Measurements from ENCODE around the gene SORCS2. TPM values are rescaled to one million over a fixed set of nuclear protein-coding genes. Genes with fewer than 3 reads are reported as not detected.

SORCS2 gene
- total RNA-seq, 1 donor from 2014 or later, result 7.1 TPM

DNA sequence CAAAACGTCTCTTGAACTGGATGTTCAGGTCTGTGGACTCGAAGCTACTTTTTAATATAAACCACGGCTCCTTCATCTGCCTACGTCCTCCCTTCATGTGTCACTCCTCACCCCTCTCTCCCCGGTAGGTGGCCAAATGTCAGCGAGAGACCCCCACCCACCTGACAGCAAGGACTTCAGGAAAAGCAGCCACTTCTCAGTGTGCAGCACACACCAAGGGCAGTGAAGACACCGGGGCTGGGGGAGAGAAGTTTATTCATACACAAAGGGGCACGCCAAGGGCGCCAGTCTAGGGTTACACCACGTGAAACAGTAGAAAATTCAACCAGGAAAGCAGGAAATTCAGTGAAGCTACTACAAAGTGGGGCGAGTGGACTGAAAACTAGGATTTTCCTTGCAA, 566.1 kb downstream of the SORCS2 start:
- Mint-ChIP-seq H3K27ac (peak overlapping the region; percentile 79), H3K36me3 (peaks cover 19% of the 10 kb centered on the region), H3K27me3 (ENCODE audit: low read depth) (no peaks in the 10 kb centered on the region), H3K4me1 (peaks cover 13% of the 10 kb centered on the region), H3K9me3 (no peaks in the 10 kb centered on the region), H3K4me3 (no peak overlapping the region)
- TF ChIP-seq, protein P1, sequence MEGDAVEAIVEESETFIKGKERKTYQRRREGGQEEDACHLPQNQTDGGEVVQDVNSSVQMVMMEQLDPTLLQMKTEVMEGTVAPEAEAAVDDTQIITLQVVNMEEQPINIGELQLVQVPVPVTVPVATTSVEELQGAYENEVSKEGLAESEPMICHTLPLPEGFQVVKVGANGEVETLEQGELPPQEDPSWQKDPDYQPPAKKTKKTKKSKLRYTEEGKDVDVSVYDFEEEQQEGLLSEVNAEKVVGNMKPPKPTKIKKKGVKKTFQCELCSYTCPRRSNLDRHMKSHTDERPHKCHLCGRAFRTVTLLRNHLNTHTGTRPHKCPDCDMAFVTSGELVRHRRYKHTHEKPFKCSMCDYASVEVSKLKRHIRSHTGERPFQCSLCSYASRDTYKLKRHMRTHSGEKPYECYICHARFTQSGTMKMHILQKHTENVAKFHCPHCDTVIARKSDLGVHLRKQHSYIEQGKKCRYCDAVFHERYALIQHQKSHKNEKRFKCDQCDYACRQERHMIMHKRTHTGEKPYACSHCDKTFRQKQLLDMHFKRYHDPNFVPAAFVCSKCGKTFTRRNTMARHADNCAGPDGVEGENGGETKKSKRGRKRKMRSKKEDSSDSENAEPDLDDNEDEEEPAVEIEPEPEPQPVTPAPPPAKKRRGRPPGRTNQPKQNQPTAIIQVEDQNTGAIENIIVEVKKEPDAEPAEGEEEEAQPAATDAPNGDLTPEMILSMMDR (IDR thresholded peaks at IDR 0.05; ENCODE audit: unreplicated experiment), result no peak
- no peak for DNase-seq (ENCODE audit: low spot score in 2 of 2, unreplicated experiment in 2 of 2)

DNA sequence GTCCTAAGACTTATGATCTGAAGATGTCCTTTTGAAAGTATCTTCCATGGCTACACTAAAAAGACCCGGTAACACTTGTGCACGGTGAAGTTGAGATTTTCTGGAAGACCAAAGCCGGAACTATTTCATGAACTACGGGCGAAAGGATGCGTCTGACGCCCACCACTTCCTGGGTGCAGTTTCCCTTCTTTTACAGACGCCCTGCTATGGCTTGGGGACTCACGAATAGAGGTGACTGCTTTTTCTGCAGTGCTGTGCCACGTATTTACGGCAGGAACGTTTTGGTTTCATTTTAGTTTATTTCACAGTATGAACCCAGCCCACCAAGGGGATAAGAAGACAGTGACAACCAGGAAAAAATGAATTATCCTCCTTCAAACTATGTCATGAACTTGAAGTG, 566.9 kb downstream of the SORCS2 start:
- TF ChIP-seq, protein P1 (IDR thresholded peaks at IDR 0.05; ENCODE audit: unreplicated experiment), result no peak
- Mint-ChIP-seq H3K36me3 (peaks cover 21% of the 10 kb centered on the region), H3K27ac (no peak overlapping the region), H3K9me3 (no peaks in the 10 kb centered on the region), H3K4me1 (peaks cover 13% of the 10 kb centered on the region), H3K4me3 (no peak overlapping the region), H3K27me3 (ENCODE audit: low read depth) (no peaks in the 10 kb centered on the region)
- no peak for DNase-seq (ENCODE audit: low spot score in 2 of 2, unreplicated experiment in 2 of 2)

DNA sequence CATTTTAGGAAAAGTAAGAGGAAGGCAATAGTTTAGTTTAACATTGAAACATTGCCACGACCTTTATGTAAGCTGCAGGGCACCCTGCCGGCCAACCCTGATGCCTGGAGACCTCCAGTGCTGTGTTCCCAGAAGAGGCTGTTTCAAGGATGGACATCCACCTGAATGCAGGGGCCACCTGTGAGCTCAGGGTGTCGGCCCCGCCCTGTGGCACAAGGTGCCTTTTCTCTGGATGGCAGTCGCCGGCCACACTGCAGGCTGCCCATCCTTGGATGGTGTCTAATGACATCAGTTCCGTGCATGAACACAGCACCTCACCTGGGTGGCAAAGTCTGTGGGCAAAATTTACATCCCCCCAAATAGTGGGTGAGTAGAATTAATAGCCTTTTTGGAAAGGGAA, 567.3 kb downstream of the SORCS2 start:
- DNase-seq (ENCODE audit: low spot score in 2 of 2, unreplicated experiment in 2 of 2), result no peak
- TF ChIP-seq, protein P1 (IDR thresholded peaks at IDR 0.05; ENCODE audit: unreplicated experiment), result no peak
- no peaks in the 10 kb centered on the region for H3K9me3 Mint-ChIP-seq
- peaks cover 13% of the 10 kb centered on the region for H3K4me1 Mint-ChIP-seq
- no peaks in the 10 kb centered on the region for H3K27me3 Mint-ChIP-seq (ENCODE audit: low read depth)
- no peak overlapping the region for H3K27ac Mint-ChIP-seq
- H3K4me3 Mint-ChIP-seq, result no peak overlapping the region
- peaks cover 23% of the 10 kb centered on the region for H3K36me3 Mint-ChIP-seq

DNA sequence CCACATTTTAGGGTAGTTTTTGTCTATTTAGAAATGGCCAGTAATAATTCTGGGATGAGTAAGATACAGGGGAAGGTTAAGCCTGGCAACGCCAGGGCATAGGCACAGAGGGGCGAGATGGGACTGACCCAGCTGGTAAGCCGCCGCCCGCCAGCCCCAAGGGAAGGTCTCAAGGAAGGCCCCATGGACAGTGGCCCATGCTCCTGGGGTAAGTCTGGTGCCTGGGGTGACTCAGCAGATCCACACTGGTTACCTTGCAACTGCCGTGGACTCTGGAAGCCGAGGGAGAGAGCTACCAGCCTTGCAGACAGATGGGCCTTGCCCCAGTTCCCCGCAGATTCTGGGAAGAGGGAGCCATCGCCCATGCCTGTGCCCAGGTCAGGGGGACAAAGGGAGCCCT, 567.9 kb downstream of the SORCS2 start:
- no peaks in the 10 kb centered on the region for H3K9me3 Mint-ChIP-seq

DNA sequence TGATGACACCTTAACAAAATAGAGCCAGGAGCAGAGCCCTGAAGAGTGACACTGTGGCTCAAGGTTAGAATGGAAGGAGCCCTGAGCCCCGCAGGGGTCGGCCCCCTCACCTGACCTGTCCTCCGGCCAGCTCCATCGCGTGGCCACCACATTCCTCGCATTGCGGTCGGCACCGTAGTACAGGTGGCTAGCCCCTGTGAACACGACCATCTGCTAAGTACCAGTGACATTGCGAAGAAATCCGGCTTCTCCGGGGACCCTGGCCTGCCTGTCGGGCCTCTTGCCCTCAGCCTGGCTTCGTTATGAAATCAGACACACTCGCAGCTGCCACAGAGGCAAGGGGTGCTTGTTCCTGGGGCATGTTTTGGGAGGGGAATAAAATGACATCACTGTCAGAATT, 568.4 kb downstream of the SORCS2 start:
- H3K27ac Mint-ChIP-seq, result no peak overlapping the region

More for the DNA sequence above, 567.9 kb downstream of the SORCS2 start:
- H3K27me3 Mint-ChIP-seq (ENCODE audit: low read depth), result no peaks in the 10 kb centered on the region
- TF ChIP-seq, protein P1 (IDR thresholded peaks at IDR 0.05; ENCODE audit: unreplicated experiment), result no peak
- H3K36me3 Mint-ChIP-seq, result peaks cover 25% of the 10 kb centered on the region
- peaks cover 13% of the 10 kb centered on the region for H3K4me1 Mint-ChIP-seq
- no peak for DNase-seq (ENCODE audit: low spot score in 2 of 2, unreplicated experiment in 2 of 2)
- H3K27ac Mint-ChIP-seq, result no peak overlapping the region
- H3K4me3 Mint-ChIP-seq, result no peak overlapping the region

More for the DNA sequence above, 568.4 kb downstream of the SORCS2 start:
- Mint-ChIP-seq H3K4me3 (no peak overlapping the region), H3K9me3 (no peaks in the 10 kb centered on the region), H3K27me3 (ENCODE audit: low read depth) (no peaks in the 10 kb centered on the region), H3K4me1 (peaks cover 13% of the 10 kb centered on the region), H3K36me3 (peaks cover 29% of the 10 kb centered on the region)
- TF ChIP-seq, protein P1 (IDR thresholded peaks at IDR 0.05; ENCODE audit: unreplicated experiment), result no peak
- no peak for DNase-seq (ENCODE audit: low spot score in 2 of 2, unreplicated experiment in 2 of 2)

All from mesothelial cell of epicardium (in vitro differentiated cells).